HG03469 (cell line): ENCODE measurements around the gene APC.

Experiments used
- ATAC-seq: cut with Tn5 transposase; IDR thresholded peaks from one replicate; pipeline ENCODE4 v1.9.1; 2021; ENCODE audit warnings: mild to moderate bottlenecking, moderate library complexity, moderate number of reproducible peaks; ENCODE audit not compliant: unreplicated experiment

Gene APC

DNA sequence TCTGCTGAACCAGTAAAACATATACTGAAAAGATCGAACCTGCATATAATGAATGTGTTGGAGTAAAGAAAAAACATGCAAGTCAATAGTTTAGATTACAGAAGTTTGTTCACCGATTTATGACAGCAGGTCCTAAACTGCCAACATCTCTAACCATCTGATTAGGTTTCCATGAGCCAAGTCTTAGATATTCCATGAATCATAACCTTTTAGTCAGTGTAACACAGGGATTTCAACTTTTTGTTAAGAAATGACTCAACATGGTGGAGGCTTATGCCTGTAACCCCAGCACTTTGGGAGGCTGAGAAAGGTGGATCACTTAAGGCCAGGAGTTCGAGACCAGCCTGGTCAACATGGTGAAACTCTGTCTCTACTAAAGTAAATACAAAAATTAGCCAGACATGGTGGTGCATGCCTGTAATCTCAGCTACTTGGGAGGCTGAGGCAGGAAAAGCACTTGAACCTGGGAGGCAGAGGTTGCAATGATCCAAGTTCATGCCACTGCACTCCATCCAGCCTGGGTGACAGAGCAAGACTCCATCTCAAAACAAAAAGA lies 38.7 kb downstream of the APC start:
- ATAC-seq, result no peak

DNA sequence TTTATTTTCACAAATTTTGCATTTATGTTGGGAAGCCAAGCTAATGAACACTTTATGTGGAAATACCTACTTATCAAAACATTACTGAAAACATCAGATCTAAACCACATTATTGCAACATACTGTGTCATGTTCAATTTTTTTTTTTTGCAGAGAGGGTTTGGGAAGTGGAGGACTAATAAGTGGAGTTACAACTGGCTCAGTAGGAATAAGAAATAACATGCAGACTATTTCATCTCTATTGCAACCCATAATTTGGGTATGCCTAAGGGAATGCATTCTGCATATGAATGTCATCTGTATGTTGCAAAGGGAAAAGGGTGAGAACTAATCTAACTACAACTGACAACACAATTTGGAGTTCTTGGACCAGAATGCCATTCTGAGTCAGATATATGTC lies 41.8 kb downstream of the APC start:
- no peak for ATAC-seq

DNA sequence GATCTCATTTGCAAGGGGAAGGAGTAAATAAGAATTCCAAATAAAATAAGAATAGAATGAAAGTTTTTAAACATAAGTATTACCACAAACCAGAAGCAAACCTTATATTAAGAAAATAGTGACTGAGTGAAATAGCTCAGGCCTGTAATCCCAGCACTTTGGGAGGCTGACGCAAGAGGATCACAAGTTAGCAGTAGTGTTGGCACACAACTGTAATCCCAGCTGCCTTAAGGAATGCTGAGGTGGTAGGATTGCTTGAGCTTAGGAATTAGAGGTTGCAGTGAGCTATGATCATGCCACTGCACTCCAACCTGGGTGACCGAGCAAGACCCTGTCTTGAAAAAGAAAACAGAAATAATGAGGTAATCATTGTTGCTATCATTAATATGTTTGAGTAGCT lies 47.0 kb downstream of the APC start:
- ATAC-seq, result no peak

DNA sequence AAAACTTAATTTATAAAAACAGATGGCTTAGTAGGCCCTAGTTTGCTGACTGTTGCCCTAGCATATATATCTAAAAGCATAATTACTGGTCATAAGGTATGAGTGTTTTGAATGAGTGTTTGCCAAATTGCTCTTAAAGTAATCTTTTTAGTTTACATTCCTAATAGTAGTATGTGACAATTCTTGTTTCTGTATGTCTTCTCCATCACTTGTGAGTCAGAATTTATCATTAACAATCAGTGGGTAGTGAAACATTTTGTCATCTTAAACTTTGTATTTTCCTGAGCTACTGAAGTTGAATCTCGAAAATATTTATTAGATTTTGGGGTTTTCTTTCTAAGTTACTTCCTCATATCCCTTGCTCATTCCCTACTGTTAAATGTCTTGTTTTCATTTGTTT lies 49.6 kb downstream of the APC start:
- ATAC-seq, result no peak

DNA sequence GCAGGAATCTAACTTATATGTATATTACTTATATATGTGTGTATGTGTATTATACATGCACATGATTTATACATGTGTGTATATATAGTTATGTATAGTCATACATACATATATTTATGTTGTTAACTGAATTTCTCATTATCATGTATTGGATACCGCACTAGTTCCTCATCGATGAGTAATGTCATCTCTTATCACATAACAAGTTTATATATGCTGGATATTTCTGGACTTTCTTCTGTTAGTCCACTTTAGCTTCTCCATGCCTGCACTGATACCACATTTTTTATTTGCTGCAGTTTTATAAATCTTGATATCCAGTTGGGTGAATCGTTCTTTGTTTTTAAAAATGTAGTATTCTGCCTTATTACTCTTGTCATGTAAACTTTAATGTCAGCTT lies 50.2 kb downstream of the APC start:
- no peak for ATAC-seq

- ATAC-seq, result no peak
Observed at GRCh38 chr5:112793201-112793600, 55.5 kb downstream of the APC start.

DNA sequence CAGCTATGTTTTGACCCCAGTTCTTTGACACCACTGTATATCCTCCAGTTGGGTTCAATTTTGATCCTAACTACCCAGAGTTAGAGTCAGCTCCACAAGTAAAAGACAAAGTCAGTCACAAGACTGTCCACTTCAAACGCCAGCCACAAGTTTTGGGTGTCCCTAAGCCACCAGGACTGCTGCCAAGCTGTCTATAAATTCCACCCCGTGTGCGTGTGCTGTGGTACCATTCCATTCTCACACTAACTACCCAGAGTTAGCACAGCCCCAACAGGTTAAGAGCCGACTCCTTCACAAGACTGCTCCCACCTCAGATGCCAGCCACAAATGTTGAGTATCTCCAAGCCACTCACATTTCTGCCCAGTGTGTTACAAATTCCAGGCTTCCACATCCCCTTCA lies 56.7 kb downstream of the APC start:
- no peak for ATAC-seq

GRCh38 chr5:112795342-112795741 lies 57.7 kb downstream of the APC start:
- no peak for ATAC-seq

DNA sequence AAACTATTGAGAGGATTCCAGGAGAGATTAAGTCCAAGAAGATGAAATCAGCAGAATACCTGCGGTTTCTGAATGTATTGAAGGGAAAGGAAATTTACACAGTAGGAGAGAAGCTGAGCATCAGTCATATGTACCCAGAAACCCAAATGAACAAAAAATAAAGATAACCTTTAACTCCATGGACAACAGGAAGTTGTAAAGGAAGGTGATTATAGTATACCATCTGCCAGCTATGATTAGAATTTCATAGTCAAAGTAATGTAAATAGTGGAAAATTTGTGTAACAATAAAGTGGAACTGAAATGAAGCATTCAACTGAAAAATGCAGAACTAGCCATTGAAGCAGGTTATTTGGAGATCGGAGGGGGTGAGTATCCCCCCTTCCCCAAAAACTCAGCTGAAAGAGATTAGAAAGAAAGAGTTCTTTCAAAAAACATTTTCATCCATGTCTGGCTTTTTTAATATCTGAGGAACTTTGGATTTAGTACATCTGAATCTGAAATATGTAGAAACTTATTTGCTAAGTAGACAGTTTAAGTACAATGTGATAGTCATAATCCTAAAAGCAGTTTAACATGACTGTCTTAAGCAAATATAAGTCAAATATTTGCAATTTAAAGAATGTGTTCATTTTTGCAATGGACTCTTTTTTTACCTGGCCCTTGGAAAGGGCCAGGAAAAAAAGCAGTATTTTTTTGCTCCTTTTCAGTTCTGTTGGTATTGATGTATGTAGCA lies 58.4 kb downstream of the APC start:
- ATAC-seq, result no peak

- no peak for ATAC-seq
Observed at GRCh38 chr5:112799661-112800060, 62.0 kb downstream of the APC start.

GRCh38 chr5:112800891-112801290 lies 63.2 kb downstream of the APC start:
- ATAC-seq, result no peak

DNA sequence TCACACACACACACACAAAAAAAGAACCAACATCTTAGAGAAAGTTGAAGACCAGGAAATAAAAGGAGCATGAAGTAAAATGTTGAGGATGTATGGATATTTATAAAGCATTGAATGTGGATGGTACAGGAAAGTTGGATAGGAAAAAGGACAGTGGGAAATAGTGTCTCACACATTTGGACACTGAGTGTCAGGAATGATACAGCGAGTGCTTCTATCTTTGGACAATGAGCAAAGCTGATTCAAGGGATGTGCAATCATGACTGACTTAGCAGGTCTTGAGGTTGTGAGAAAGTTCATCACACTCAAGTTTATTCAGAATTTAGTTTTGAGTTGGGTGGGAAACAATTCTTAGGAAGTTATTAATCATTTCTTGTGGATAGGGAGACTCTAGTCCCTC lies 73.3 kb downstream of the APC start:
- no peak for ATAC-seq

- ATAC-seq, result no peak
Observed at GRCh38 chr5:112812549-112812948, 74.9 kb downstream of the APC start.

- no peak for ATAC-seq
Observed at GRCh38 chr5:112820246-112820645, 82.6 kb downstream of the APC start.

- ATAC-seq, result no peak
Observed at GRCh38 chr5:112822456-112822855, 84.8 kb downstream of the APC start.

DNA sequence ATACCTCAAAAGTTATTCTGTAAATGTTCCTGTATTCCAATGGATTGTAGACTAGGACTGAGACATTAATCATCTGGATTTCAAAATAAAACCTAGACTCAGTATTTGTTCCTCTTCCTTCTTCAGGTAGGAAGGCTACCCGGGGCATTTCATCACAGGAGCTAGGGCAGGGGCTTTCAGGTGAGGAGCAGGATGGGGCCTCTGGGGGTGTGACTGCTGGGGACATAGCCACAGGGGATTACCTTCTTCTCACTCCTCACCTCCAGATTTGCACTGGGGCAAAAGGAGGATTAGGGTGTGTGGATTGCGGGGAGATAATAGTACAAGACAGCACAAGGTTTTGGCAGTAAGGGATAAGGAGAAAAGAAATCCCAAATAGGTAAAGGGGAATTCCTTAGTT lies 85.5 kb downstream of the APC start:
- ATAC-seq, result no peak

DNA sequence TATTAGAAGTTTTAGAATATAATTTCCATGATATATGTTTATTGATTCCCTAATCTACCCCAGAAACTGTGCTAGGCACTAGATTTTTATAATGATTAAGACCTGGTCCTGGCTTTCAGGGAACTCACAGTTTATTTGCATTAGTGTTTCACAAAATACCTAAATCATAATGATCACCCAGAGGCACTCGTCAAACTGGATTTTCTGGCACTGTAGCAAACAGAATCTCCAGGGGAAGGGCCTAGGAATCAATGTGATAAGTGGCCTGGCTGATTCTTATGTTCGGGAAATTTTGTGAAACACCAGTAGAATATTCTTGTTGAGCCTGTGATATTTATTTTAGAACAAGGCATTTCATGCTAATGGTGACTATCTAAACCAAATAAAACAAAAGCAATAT lies 86.0 kb downstream of the APC start:
- ATAC-seq, result no peak

DNA sequence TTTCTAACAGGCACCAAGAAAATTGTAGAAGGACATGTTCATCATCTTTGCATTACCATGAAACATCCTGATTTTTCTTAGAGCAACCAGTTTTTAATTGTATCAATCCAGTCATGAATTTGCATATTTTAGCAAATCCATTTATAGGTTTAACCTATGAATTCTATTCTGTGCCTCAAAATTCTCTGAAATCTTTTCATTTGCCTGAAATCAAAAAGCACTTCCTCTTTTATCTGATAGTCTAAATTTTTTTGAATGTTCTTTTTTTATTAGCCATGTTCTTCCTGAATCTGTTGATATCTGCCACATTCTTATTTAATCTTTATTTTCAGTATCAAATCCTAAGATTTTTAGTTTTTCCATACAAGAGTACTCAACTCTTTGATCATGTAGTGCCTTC lies 86.5 kb downstream of the APC start:
- ATAC-seq, result no peak

GRCh38 chr5:112830378-112830777 lies 92.7 kb downstream of the APC start:
- ATAC-seq, result no peak

DNA sequence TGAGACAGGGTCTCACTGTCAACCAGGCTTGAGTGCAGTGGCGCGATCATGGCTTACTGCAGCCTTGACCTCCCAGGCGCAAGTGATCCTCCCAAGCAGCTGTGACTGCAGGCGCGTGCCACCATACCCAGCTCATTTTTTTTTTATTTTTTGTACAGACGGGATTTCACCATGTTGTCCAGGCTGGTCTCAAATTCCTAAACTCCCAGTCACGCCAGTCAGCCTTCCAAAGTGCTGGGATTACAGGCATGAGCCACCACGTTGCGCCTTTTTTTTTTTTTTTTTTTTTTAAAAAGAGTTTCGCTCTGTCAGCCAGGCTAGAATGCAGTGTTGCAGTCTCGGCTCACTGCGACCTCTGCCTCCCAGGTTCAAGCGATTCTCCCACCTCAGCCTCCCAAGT lies 96.3 kb downstream of the APC start:
- no peak for ATAC-seq

DNA sequence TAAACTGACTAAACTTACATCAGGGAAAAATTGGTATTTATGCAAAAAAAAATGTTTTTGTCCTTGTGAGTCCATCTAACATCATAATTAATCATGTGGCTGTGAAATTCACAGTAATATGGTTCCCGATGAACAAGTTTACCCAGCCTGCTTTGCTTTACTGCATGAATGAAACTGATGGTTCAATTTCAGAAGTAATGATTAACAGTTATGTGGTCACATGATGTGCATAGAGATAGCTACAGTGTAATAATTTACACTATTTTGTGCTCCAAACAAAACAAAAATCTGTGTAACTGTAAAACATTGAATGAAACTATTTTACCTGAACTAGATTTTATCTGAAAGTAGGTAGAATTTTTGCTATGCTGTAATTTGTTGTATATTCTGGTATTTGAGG lies 106.8 kb downstream of the APC start:
- no peak for ATAC-seq

DNA sequence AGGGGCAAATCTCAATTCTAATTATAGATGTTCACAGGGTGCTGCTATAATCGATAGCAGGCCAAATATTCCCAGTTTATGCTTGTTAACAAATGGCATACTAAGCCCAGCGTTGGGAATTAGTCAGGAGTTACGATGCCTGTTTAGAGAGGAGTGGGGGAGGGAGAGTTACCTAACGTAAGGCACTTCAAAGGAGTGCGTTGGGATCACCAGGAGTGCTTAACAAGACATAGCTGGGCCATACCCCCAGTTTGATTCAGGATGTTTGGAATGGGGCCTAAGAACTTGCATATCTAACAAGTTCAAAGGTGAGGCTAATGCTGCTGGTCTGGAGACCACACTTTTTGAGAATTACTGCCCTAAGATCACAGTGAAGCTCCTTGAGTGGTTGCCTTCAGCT lies 108.9 kb downstream of the APC start:
- no peak for ATAC-seq

GRCh38 chr5:112847306-112847705 lies 109.6 kb downstream of the APC start:
- no peak for ATAC-seq
